OCI-LY7 (cell line): ENCODE data around the gene PGAM5.

Experiments used
- EZH2phosphoT487 ChIP-seq: fragments of 200-600 bp; sonication (generic); IDR thresholded peaks from 2 replicates; pipeline ENCODE4 v1.6.1; 2018; ENCODE audit warnings: low read depth, borderline replicate concordance, mild to moderate bottlenecking, mixed run types, antibody characterized with exemption, low read length, moderate library complexity, mixed read lengths
- TF ChIP-seq, protein P1 (sequence below): fragments of 200-600 bp; sonication (generic); conservative IDR thresholded peaks from 2 replicates; pipeline ENCODE4 v1.5.1; 2014; ENCODE audit warnings: mild to moderate bottlenecking, antibody characterized with exemption, low read length, moderate library complexity, mixed read lengths

DNA sequence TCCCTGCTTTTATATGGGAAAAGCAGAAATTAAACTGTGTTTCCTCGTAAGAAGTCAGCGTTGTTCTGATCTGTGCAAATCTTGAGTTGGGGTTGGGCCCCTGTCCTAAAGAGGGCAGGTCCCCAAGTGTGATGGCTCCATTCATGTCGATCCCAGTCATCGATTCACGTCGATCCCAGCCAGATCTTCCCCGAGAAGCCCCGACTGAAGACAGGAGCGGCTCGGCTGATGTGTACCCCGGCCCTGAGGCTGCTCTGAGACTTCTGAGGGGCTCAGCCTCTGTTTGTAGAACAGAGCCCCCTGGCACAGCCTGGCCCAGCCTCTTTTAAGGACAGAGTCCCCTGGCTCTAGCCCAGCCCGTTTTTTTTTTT is 9.3 kb downstream of the PGAM5 start:
- TF ChIP-seq EZH2phosphoT487, result no peak
- TF ChIP-seq, protein P1, sequence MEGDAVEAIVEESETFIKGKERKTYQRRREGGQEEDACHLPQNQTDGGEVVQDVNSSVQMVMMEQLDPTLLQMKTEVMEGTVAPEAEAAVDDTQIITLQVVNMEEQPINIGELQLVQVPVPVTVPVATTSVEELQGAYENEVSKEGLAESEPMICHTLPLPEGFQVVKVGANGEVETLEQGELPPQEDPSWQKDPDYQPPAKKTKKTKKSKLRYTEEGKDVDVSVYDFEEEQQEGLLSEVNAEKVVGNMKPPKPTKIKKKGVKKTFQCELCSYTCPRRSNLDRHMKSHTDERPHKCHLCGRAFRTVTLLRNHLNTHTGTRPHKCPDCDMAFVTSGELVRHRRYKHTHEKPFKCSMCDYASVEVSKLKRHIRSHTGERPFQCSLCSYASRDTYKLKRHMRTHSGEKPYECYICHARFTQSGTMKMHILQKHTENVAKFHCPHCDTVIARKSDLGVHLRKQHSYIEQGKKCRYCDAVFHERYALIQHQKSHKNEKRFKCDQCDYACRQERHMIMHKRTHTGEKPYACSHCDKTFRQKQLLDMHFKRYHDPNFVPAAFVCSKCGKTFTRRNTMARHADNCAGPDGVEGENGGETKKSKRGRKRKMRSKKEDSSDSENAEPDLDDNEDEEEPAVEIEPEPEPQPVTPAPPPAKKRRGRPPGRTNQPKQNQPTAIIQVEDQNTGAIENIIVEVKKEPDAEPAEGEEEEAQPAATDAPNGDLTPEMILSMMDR, result no peak
